WTC11 (cell line): ENCODE measurements around the gene NNT. TPM values are rescaled to one million over a fixed set of nuclear protein-coding genes. Genes with fewer than 3 reads are reported as not detected.
"Not testable (repeated sequence)": the region's sequence is repeated elsewhere in the genome, so short reads cannot be mapped to it uniquely, and the experiment has no call there.

Source experiments
- ATAC-seq: fragments of 200-7000 bp; cut with Tn5 transposase; 2 replicates; pipeline ENCODE4 v1.10.0; 2021; ENCODE audit warnings: mild to moderate bottlenecking, moderate library complexity
- CTCF ChIA-PET: fragments of 300-600 bp; sonication (Branson Sonifier 250); formaldehyde crosslinking; loops from one replicate; lab custom pipeline; 2021; ENCODE audit warnings: antibody characterized with exemption; lab: Charles Lee
- POLR2A ChIA-PET: fragments of 350-600 bp; sonication (Branson Sonifier 250); formaldehyde crosslinking; loops from one replicate; lab custom pipeline; 2021; ENCODE audit warnings: antibody characterized with exemption; lab: Charles Lee
- DNase-seq: peaks from one replicate; pipeline ENCODE4 v3.0.0; 2021; ENCODE audit warnings: low spot score
- H3K27ac Mint-ChIP-seq: 2 replicates; pipeline ENCODE4 v1.8.0; 2021; ENCODE audit warnings: mixed read lengths
- H3K27me3 Mint-ChIP-seq: 2 replicates; pipeline ENCODE4 v1.8.0; 2021; ENCODE audit warnings: low read depth, mild to moderate bottlenecking, moderate library complexity, mixed read lengths
- H3K36me3 Mint-ChIP-seq: 2 replicates; pipeline ENCODE4 v1.8.0; 2021; ENCODE audit warnings: mixed read lengths
- H3K4me1 Mint-ChIP-seq: 2 replicates; pipeline ENCODE4 v1.8.0; 2022; ENCODE audit warnings: mixed read lengths
- H3K4me3 Mint-ChIP-seq: 2 replicates; pipeline ENCODE4 v1.8.0; 2021; ENCODE audit warnings: mild to moderate bottlenecking, moderate library complexity, mixed read lengths
- H3K9me3 Mint-ChIP-seq: 2 replicates; pipeline ENCODE4 v1.8.0; 2021; ENCODE audit warnings: mixed read lengths
- CBFB ChIP-seq: sonication (generic); formaldehyde crosslinking; IDR thresholded peaks from 2 replicates; pipeline ENCODE4 v1.8.1; 2022; ENCODE audit warnings: mild to moderate bottlenecking, low read depth, missing genetic modification reagents
- CREB1 ChIP-seq: sonication (generic); formaldehyde crosslinking; IDR thresholded peaks from 2 replicates; pipeline ENCODE4 v1.8.0; 2023; ENCODE audit warnings: mild to moderate bottlenecking, missing genetic modification reagents
- ETV6 ChIP-seq: sonication (generic); formaldehyde crosslinking; IDR thresholded peaks from 2 replicates; pipeline ENCODE4 v1.8.1; 2022; ENCODE audit warnings: mild to moderate bottlenecking, missing genetic modification reagents
- FOXK1 ChIP-seq: sonication (generic); formaldehyde crosslinking; IDR thresholded peaks from 2 replicates; pipeline ENCODE4 v1.8.0; 2022; ENCODE audit warnings: mild to moderate bottlenecking, moderate library complexity, missing genetic modification reagents
- JAZF1 ChIP-seq: fragments of 250-450 bp; sonication (Bioruptor Pico); IDR thresholded peaks from 2 replicates; pipeline ENCODE4 v1.9.0; 2021; ENCODE audit warnings: moderate library complexity, mild to moderate bottlenecking, inconsistent platforms
- NFATC4 ChIP-seq: fragments of 250-450 bp; sonication (Bioruptor Pico); IDR thresholded peaks from 2 replicates; pipeline ENCODE4 v1.9.0; 2021; ENCODE audit warnings: mild to moderate bottlenecking
- NFYB ChIP-seq: sonication (generic); formaldehyde crosslinking; conservative IDR thresholded peaks from 2 replicates; pipeline ENCODE4 v1.8.0; 2022; ENCODE audit warnings: low read depth, missing genetic modification reagents
- OVOL2 ChIP-seq: fragments of 250-450 bp; sonication (Bioruptor Pico); IDR thresholded peaks from 2 replicates; pipeline ENCODE4 v1.9.0; 2021; ENCODE audit warnings: mild to moderate bottlenecking, borderline replicate concordance
- ZNF219 ChIP-seq: sonication (generic); formaldehyde crosslinking; IDR thresholded peaks from 2 replicates; pipeline ENCODE4 v1.8.0; 2023; ENCODE audit warnings: missing genetic modification reagents, mild to moderate bottlenecking, borderline replicate concordance
- ZNF317 ChIP-seq: sonication (generic); formaldehyde crosslinking; IDR thresholded peaks from 2 replicates; pipeline ENCODE4 v1.8.1; 2023; ENCODE audit warnings: low read depth, mild to moderate bottlenecking, moderate library complexity, missing genetic modification reagents, borderline replicate concordance
- total RNA-seq: library from RNA; stranded (reverse); gene quantifications from 3 replicates; pipeline ENCODE4 v1.2.3, GENCODE V29; 2021
- TF ChIP-seq, protein P1 (sequence below): sonication (generic); formaldehyde crosslinking; IDR thresholded peaks from 2 replicates; pipeline ENCODE4 v1.8.1; 2023; ENCODE audit warnings: mild to moderate bottlenecking, missing genetic modification reagents
- TF ChIP-seq, protein P2 (sequence below): sonication (generic); formaldehyde crosslinking; IDR thresholded peaks from 2 replicates; pipeline ENCODE4 v1.8.1; 2022; ENCODE audit warnings: low read depth, missing genetic modification reagents, borderline replicate concordance
- TF ChIP-seq, protein P3 (sequence below): sonication (generic); formaldehyde crosslinking; IDR thresholded peaks from 2 replicates; pipeline ENCODE4 v1.8.0; 2022; ENCODE audit warnings: missing genetic modification reagents
- TF ChIP-seq, protein P4 (sequence below): fragments of 250-450 bp; sonication (Bioruptor Pico); IDR thresholded peaks from 2 replicates; pipeline ENCODE4 v1.8.0; 2021; ENCODE audit warnings: mild to moderate bottlenecking

NNT gene
- total RNA-seq, 1 experiment from 2014 or later, result 37.6 TPM

DNA sequence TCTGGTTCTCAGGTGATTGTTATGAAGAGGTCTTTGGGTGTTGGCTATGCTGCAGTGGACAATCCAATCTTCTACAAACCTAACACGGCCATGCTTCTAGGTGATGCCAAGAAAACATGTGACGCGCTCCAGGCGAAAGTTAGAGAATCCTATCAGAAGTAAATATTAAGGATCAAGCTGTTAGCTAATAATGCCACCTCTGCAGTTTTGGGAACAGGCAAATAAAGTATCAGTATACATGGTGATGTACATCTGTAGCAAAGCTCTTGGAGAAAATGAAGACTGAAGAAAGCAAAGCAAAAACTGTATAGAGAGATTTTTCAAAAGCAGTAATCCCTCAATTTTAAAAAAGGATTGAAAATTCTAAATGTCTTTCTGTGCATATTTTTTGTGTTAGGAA is 101.3 kb downstream of the NNT start:
- DNase-seq, result no peak
- TF ChIP-seq OVOL2 (CRISPR knock-in tag) (no peak), ZNF219 (CRISPR knock-in tag) (no peak), CREB1 (no peak), JAZF1 (no peak)
- TF ChIP-seq, all 79 proteins: peak for 0
- no peak overlapping the region for H3K4me3 Mint-ChIP-seq
- no peaks in the 10 kb centered on the region for H3K4me1 Mint-ChIP-seq
- H3K27me3 Mint-ChIP-seq, result no peaks in the 10 kb centered on the region
- ChIA-PET POLR2A (no interaction called here), CTCF (no interaction called here)
- H3K9me3 Mint-ChIP-seq, result peaks cover 4% of the 10 kb centered on the region; the same call in 1 of the 2 replicates
- H3K27ac Mint-ChIP-seq, result no peak overlapping the region
- H3K36me3 Mint-ChIP-seq, result no peaks in the 10 kb centered on the region; the same call in 1 of the 2 replicates
- ATAC-seq, result no peak

DNA sequence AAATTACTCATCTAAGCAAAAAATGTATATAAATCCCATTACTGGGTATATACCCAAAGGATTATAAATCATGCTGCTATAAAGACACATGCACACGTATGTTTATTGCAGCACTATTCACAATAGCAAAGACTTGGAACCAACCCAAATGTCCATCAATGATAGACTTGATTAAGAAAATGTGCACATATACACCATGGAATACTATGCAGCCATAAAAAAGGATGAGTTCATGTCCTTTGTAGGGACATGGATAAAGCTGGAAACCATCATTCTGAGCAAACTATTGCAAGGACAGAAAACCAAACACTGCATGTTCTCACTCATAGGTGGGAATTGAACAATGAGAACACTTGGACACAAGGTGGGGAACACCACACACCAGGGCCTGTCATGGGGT is 103.6 kb downstream of the NNT start:
- CTCF ChIA-PET, H3K4me1 Mint-ChIP-seq, ATAC-seq, DNase-seq, H3K4me3 Mint-ChIP-seq, H3K36me3 Mint-ChIP-seq, H3K27me3 Mint-ChIP-seq, H3K27ac Mint-ChIP-seq, POLR2A ChIA-PET: not testable (repeated sequence)
- peaks cover 13% of the 10 kb centered on the region for H3K9me3 Mint-ChIP-seq

DNA sequence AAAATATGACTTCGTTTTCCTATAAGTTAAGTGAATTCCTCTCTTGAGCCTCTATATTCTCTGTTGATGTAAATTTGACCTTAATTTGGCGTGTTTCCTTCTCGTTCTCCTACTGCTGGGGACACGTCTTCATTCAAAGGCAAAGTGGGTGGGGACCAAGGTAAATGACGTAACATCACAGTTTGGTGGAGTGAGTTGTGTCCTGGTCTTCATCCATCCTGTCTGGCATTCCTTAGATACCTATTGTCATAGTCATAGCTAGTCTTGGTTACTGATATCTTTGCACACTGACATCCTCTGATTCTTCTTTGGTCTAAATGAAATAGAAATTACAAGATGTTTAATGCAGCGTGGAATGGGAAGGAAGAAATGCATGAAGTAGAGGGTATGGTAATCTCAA is 108.5 kb downstream of the NNT start:
- Mint-ChIP-seq H3K27ac (no peak overlapping the region), H3K4me3 (no peak overlapping the region), H3K27me3 (no peaks in the 10 kb centered on the region), H3K9me3 (peaks cover 13% of the 10 kb centered on the region), H3K36me3 (peaks cover 6% of the 10 kb centered on the region; the same call in 1 of the 2 replicates), H3K4me1 (peaks cover 3% of the 10 kb centered on the region; the same call in 1 of the 2 replicates)
- CTCF ChIA-PET, result no interaction called here
- DNase-seq (no peak), ATAC-seq (no peak)
- POLR2A ChIA-PET, result no interaction called here
- no peak for TF ChIP-seq FOXK1
- TF ChIP-seq ZNF317 (CRISPR knock-in tag), result no peak
- no peak for TF ChIP-seq NFYB (CRISPR knock-in tag)
- TF ChIP-seq, protein P1, sequence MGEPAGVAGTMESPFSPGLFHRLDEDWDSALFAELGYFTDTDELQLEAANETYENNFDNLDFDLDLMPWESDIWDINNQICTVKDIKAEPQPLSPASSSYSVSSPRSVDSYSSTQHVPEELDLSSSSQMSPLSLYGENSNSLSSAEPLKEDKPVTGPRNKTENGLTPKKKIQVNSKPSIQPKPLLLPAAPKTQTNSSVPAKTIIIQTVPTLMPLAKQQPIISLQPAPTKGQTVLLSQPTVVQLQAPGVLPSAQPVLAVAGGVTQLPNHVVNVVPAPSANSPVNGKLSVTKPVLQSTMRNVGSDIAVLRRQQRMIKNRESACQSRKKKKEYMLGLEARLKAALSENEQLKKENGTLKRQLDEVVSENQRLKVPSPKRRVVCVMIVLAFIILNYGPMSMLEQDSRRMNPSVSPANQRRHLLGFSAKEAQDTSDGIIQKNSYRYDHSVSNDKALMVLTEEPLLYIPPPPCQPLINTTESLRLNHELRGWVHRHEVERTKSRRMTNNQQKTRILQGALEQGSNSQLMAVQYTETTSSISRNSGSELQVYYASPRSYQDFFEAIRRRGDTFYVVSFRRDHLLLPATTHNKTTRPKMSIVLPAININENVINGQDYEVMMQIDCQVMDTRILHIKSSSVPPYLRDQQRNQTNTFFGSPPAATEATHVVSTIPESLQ, result no peak
- TF ChIP-seq, protein P2, sequence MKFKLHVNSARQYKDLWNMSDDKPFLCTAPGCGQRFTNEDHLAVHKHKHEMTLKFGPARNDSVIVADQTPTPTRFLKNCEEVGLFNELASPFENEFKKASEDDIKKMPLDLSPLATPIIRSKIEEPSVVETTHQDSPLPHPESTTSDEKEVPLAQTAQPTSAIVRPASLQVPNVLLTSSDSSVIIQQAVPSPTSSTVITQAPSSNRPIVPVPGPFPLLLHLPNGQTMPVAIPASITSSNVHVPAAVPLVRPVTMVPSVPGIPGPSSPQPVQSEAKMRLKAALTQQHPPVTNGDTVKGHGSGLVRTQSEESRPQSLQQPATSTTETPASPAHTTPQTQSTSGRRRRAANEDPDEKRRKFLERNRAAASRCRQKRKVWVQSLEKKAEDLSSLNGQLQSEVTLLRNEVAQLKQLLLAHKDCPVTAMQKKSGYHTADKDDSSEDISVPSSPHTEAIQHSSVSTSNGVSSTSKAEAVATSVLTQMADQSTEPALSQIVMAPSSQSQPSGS (CRISPR knock-in tag), result no peak
- TF ChIP-seq, protein P3, sequence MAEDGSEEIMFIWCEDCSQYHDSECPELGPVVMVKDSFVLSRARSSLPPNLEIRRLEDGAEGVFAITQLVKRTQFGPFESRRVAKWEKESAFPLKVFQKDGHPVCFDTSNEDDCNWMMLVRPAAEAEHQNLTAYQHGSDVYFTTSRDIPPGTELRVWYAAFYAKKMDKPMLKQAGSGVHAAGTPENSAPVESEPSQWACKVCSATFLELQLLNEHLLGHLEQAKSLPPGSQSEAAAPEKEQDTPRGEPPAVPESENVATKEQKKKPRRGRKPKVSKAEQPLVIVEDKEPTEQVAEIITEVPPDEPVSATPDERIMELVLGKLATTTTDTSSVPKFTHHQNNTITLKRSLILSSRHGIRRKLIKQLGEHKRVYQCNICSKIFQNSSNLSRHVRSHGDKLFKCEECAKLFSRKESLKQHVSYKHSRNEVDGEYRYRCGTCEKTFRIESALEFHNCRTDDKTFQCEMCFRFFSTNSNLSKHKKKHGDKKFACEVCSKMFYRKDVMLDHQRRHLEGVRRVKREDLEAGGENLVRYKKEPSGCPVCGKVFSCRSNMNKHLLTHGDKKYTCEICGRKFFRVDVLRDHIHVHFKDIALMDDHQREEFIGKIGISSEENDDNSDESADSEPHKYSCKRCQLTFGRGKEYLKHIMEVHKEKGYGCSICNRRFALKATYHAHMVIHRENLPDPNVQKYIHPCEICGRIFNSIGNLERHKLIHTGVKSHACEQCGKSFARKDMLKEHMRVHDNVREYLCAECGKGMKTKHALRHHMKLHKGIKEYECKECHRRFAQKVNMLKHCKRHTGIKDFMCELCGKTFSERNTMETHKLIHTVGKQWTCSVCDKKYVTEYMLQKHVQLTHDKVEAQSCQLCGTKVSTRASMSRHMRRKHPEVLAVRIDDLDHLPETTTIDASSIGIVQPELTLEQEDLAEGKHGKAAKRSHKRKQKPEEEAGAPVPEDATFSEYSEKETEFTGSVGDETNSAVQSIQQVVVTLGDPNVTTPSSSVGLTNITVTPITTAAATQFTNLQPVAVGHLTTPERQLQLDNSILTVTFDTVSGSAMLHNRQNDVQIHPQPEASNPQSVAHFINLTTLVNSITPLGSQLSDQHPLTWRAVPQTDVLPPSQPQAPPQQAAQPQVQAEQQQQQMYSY, result no peak
- no peak for TF ChIP-seq CBFB (CRISPR knock-in tag)
- TF ChIP-seq NFATC4 (CRISPR knock-in tag), result no peak
- TF ChIP-seq ETV6 (CRISPR knock-in tag), result no peak
- TF ChIP-seq, protein P4, sequence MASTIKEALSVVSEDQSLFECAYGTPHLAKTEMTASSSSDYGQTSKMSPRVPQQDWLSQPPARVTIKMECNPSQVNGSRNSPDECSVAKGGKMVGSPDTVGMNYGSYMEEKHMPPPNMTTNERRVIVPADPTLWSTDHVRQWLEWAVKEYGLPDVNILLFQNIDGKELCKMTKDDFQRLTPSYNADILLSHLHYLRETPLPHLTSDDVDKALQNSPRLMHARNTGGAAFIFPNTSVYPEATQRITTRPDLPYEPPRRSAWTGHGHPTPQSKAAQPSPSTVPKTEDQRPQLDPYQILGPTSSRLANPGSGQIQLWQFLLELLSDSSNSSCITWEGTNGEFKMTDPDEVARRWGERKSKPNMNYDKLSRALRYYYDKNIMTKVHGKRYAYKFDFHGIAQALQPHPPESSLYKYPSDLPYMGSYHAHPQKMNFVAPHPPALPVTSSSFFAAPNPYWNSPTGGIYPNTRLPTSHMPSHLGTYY (CRISPR knock-in tag), result no peak
